GM18951 (cell line): ENCODE results near the gene FTL.

ENCODE experiments used
- POLR2A ChIP-seq: IDR thresholded peaks from 4 replicates; pipeline ENCODE4 v1.6.1; 2011; ENCODE audit warnings: mild to moderate bottlenecking; ENCODE audit not compliant: insufficient read length, insufficient read depth; ENCODE audit errors: extremely low read depth
- in situ Hi-C: fragments of 300-500 bp; cut with MboI; formaldehyde crosslinking; loops from one replicate; pipeline ENCODE4 v1.12.0; 2022; ENCODE audit warnings: low sequenced_read_pairs, mixed read lengths, inconsistent platforms; ENCODE audit not compliant: unreplicated experiment

FTL gene

DNA sequence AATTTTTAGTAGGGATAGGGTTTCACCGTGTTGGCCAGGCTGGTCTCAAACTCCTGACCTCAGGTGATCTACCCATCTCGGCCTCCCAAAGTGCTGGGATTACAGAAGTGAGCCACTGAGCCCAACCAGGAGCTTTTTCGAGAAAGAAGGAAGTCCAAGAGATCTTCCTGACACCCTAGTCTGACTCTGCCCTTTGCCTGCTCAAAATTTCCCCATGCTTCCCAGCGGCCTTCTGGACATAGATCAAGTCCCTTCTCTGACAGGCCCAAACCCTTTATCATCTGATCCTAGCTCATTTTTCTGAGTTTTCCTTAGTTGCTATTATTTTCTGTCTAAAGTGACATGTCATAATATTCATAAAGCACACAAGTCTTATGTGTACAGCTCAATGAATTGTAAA lies 12.0 kb upstream of the FTL start:
- in situ Hi-C loops, result no loop called here
- TF ChIP-seq POLR2A, result no peak

GRCh38 chr19:48953990-48954594 lies 11.0 kb upstream of the FTL start:
- TF ChIP-seq POLR2A, result no peak

GRCh38 chr19:48954595-48955307 lies 10.4 kb upstream of the FTL start, which contains the start of gene BAX:
Gene BAX (plus strand): TSS chr19:48954875. CDS start chr19:48954929, 54 bp downstream.
- in situ Hi-C loops, result no loop called here
- peak; percentile 92 for TF ChIP-seq POLR2A

More at GRCh38 chr19:48953990-48954594, 11.0 kb upstream of the FTL start:
- in situ Hi-C loops, result no loop called here

DNA sequence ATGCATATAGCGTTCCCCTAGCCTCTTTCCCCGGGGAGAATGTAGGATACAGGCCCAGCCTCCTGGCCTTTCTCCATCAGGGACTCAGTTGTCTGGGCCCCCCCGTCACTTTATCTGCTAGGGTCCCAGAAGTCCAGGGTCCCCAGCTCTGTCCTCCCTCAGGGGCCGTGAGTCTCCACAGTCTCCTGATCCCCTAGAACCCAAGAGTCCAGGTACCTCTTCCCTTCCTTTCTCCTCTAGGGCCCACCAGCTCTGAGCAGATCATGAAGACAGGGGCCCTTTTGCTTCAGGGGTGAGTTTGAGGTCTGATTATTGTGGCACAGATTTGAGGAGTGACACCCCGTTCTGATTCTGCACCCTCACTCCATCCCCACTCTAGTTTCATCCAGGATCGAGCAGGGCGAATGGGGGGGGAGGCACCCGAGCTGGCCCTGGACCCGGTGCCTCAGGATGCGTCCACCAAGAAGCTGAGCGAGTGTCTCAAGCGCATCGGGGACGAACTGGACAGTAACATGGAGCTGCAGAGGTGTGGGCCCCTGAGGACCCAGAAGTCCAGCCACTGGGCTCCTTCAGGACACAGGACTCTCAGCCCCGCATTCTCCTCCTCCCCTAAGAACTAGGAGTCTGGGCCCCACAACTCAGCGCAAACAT lies 9.7 kb upstream of the FTL start:
- no peak for TF ChIP-seq POLR2A
- in situ Hi-C loops, result no loop called here

DNA sequence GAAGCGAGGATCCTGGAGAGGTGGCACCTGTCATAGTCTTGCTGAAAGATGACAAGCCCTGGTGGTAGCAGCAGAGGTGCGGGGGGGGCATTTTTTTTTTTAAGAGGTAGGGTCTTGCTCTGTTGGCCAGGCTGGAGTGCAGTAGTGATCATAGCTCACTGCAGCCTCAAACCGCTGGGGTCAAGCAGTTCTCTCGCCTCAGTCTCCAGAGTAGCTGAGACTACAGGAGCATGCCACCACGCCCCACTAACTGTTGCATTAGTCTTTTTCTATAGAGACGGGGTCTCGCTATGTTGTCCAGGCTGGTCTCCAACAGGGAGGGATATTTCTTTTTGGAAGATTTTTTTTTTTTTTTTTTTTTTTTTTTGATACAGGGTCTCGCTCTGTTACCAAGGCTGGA lies 7.1 kb upstream of the FTL start:
- in situ Hi-C loops, result no loop called here
- TF ChIP-seq POLR2A, result peak; percentile 20

DNA sequence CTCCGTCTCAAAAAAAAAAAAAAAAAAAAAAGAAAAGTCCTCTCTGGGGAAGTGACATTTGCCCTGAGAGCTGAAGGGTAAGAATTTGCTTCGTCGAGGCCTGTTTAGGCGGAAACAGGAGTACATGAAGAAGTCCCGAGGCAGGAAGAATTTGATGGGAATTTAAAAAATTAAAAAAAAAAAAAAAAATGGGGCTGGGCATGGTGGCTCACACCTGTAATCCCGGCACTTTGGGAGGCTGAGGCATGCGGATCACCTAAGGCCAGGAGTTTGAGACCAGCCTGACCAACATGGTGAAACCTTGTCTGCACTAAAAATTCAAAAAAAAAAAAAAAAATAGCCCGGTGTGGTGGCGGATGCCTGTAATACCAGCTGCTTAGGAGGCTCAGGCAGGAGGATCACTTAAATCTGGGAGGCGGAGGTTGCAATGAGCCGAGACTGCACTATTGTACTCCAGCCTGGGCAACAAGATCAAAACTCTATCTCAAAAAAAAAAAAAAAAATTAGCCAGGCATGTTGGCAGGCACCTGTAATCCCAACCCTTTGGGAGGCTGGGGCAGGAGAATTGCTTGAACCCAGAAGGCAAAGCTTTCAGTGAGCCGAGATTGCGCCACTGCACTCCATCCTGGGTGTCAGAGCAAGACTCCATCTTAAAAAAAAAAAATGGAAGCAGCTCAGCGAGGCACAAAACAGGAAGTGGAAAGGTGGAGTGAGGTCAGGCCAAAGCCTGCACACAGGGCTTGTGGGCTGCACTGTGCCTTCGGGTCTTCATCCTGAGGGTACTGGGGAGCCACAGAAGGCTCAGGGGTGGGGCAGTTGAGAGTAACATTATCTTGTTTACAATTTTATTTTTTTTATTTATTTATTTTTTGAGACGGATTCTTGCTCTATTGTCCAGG lies 5.5 kb upstream of the FTL start:
- in situ Hi-C loops, result no loop called here
- TF ChIP-seq POLR2A, result no peak

- in situ Hi-C loops, result no loop called here
- TF ChIP-seq POLR2A, result no peak
These were observed 4.0 kb upstream of the FTL start for GRCh38 chr19:48961051-48961649.

- TF ChIP-seq POLR2A, result no peak
- in situ Hi-C loops, result no loop called here
These were observed 3.5 kb upstream of the FTL start for GRCh38 chr19:48961673-48962028.

DNA sequence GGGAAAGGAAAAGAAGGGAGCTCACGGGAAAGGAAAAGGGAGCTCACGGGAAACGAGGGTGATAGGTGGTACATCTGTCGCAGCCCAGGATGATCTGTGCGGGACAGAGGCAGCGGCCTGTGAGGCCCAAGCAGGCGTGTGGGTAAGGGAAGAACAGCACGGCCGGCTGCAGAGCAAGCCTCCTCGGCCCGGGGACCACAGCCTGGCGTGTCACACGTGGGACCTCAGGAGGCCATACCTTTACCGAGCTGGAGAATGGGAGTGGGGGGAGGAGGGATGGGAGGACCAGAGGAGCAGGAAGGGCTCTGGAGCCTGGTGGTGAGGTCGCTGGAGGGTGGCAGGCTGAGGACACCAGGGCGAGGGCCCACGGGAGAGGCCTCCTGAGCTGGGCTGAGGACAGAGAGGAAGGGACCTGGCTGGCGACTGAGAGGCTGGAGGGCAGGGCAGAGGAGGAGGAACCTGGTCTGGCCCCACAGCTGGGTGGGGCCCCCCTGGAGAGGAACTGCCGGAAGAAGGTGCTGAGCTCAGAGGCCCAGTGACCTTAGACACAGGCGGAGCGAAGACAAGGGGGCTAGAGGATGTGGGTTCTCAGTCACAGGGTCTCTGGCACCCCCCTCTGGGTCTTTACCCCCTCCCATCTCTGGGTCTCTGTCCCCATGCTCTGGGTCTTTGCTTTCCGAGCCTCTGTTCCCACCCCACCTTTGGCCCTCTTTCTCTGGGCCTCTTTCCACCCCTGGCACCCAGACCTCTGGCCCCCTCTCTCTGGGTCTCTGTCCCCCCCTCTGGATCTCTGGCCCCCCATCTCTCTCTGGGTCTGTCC lies 2.9 kb upstream of the FTL start:
- in situ Hi-C loops, result no loop called here

GRCh38 chr19:48962849-48963165 lies 2.3 kb upstream of the FTL start:
- TF ChIP-seq POLR2A, result no peak
- in situ Hi-C loops, result no loop called here

More for the DNA sequence above, 2.9 kb upstream of the FTL start:
- peak; percentile 93 for TF ChIP-seq POLR2A

DNA sequence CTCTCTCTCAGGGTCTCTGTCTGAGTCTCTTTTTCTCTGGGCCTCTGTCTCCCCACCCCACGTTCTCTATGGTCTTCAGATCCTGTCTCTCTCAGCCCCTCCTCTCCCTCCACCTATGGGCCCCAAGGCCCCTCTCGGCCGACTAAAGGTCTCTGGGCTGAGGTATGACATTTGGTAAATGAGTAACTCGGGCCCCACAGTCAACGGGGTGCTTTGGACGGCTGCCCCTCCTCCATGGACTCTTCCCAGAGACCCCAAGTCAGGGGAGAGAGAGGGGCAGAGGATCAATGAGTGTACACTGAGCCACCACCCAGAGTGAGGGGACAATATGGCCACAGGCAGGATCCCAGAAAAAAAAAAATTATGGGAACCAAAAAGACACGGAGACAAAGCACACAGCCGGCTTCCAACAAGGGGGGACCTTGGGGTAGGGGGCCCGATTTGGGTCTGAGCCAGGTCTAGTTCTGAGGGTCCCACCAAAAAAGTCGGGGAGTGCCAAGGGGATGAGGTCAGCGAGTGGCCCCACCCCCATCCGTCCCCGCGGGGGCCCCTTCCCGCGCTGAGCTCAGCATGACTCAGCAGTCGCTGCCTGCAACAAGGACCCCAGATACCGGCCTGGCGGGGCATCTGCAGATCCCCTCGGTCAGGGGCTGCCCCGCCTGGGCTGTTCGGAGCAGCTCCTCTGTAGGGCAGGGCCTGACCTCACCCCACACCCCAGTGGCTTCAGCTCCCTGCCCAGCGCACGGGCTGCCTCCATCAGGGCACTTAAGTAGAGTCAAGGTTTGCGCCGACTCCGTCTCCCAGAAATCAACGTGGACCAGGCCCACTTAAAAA lies 1.5 kb upstream of the FTL start:
- in situ Hi-C loops, result no loop called here
- TF ChIP-seq POLR2A, result peak; percentile 60
